M059J (cell line): Measurements from ENCODE around the gene IGSF21. TPM values are rescaled to one million over a fixed set of nuclear protein-coding genes. Genes with fewer than 3 reads are reported as not detected.
"Not testable (repeated sequence)": the region's sequence is repeated elsewhere in the genome, so short reads cannot be mapped to it uniquely, and the experiment has no call there.

Source experiments
- DNase-seq: peaks from one replicate; pipeline ENCODE4 v3.0.0-alpha.2; 2012; ENCODE audit warnings: low read depth
- total RNA-seq: library from RNA; depleted of rRNA; stranded (reverse); fragments of >200 nt; shearing (Covaris generic); gene quantifications from 2 replicates; pipeline ENCODE4 v1.2.3, GENCODE V29; 2014

The IGSF21 gene
- total RNA-seq, 1 experiment from 2014 or later, result not detected

DNA sequence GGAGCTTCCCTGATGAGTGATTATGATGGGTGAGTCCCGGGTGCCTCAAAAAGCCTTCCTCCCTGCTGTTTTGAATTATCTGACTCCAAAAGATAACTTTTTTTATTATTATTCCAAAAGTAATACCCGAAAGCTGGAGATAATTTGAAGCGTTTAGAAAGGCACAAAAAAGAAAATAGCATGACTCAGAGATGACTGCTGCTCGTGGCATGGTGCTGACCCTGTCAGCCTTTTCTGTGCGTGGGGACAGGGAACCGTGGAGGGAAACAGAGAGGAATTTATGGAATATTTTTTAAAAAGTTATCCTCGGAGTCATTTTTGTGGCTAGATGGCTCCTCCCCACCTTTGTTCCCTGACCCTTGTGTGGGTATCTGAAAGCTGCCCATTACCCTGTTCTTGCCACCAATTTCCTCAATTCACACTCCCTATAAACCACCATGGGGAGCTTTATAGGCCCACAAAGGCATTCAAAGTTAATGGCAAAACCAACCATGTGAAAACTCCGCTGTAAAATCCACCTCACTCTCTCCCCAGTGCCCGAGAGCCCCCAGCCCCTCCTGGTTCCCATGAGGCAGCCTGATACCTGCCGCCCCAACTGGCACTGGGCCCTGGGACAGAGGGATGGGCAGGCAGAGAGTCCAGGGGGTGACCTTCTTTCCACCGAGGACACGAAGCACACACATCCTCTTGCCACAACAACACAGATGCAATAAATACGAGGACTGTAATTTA, 37.5 kb downstream of the IGSF21 start:
- peak; percentile 16 for DNase-seq

GRCh38 chr1:18145851-18146618, 38.4 kb downstream of the IGSF21 start:
- peak; percentile 21 for DNase-seq

DNA sequence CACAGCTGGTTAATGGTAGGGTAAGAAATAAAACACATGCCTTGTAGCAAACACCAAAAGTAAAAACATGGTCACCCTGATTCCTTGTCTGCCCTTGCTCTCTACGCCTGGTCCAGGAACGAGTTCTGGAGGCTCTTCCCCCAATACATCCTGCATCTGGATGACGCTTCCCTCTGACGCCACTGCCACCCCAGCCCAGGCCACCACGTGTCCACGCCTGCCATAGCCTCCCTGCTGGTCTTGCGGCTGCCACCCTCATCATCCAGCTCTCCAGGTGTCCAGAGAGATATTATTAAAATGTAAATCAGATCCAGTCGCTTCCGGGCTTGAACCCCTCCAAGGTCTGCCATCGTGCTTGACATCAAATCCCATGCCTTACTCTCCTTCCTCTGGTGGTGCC, 39.3 kb downstream of the IGSF21 start:
- no peak for DNase-seq

DNA sequence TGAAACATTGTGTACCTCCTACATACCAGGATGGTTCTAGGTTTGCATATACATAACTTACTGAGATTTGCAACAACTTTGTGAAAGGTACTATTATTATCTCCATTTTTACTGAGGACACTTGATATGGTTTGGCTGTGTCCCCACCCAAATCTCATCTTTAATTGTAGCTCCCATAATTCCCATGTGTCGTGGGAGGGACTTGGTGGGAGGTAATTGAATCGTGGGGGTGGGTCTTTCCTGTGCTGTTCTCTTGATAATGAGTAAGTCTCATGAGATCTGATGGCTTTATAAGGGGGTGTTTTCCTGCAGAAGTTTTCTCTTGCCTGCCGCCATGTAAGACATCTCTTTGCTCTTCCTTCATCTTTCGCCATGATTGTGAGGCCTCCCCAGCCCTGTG, 40.1 kb downstream of the IGSF21 start:
- DNase-seq, result no peak

GRCh38 chr1:18148461-18148860, 40.9 kb downstream of the IGSF21 start:
- DNase-seq, result no peak

- DNase-seq, result peak; percentile 31
These were observed 41.5 kb downstream of the IGSF21 start for GRCh38 chr1:18149027-18149641.

- DNase-seq, result no peak
These were observed 44.0 kb downstream of the IGSF21 start for GRCh38 chr1:18151436-18152122.

DNA sequence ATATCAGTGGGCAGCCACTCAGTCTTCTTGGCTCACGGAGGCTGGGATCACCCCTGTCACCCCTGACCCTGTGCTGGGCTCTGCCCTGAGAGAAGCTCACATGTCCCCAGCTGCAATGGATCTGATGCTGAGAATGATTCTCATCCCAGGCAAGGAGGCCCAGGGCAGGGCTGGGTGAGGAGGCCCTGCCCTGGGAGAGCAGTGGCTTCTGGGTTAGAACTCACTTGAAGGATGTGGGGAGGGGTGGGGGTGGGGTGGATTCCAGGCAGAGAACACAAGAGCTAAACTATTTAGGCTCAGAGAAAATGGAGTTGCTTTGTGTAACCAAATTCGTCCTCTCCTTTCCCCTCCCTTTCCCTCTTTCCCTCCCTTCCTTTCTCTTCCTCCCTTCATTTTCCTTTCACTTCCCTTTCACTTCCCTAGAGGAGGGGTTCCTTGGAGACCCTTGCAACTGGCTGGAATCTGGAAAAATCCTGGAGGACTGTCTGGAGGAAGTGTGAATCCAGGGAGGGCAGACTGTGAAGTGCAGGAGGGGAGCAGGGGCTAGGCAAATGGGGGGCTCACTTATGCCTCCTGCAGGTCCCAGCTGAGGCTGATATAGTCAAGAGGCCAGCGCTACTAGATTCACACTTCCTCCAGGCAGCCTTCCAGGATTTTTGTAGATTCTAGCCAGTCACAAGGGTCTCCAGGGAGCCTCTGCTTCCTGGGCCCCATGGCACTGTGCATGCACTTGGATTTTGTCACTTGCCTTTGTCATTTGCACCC, 47.0 kb downstream of the IGSF21 start:
- DNase-seq, result no peak

- DNase-seq, result no peak
These were observed 48.3 kb downstream of the IGSF21 start for GRCh38 chr1:18155881-18156385.

GRCh38 chr1:18157352-18157751, 49.8 kb downstream of the IGSF21 start:
- no peak for DNase-seq

DNA sequence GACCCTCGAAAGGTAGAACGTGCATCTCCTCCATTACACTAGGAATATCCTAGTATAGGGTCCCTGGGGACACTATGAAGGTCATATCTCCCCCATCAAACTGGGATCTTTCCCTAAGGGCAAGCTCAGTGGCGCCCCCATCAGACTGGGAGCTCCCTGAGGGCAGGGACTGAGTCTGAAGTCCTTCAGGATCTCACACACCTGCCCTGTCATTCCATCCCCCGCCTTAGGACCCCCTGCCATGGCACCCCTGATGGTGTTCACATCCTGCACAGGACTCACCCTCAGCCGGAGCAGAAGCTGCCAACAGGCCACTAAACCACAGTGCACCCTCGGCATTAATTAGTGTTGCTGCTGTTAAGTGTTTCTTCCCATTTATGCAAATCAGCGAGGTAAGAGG, 50.4 kb downstream of the IGSF21 start:
- no peak for DNase-seq

- no peak for DNase-seq
These were observed 51.1 kb downstream of the IGSF21 start for GRCh38 chr1:18158714-18159113.

DNA sequence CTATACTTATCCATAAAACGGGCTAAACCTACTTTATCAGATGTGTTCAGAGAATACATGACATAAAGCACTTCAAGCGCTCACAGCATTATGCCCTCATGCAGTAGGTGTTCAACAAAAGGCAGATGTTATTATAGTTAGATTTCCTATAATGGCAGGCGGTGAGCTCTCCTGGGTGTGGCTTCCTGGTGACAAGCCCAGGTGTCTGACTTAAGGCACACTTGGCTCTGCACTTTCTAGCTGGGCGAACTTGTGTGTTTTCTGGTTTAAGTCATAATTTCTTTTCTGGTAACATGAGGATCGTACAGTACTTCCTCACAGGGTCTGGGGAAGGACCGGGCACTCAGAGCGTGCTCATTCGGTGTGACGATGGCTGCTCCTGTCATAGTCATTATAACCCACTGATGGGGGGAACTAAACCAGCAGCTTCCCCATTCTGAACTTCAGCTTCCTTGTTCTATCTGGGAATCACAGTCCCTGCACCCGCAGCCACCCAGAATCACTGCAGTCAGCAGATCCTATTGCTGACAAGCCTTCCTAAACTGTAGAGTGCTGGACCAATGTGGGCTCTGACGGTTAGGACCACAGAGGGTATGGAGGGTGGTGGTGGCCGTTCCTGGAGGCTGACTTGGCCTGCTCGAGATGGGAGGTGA, 52.8 kb downstream of the IGSF21 start:
- no peak for DNase-seq

GRCh38 chr1:18161690-18162089, 54.1 kb downstream of the IGSF21 start:
- DNase-seq, result no peak

DNA sequence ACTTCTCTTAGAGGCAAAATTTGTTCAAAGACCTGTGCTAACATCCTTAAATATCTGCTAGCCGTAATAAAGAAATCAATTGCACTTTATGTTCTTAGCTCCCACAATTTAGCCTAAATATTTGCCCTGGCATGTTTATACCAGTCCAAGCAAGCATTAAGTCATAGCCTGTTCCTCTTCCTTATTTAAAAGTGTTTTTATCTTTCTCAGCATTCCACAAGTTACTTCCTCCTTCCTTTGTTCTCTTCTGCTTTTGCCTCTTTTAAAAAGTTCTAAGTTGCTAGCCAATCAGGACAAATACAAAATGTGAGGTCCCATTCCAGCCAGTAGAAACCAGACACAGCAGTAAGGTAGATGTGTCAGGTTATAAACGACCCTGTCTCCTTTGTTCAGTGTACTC, 58.0 kb downstream of the IGSF21 start:
- DNase-seq, result not testable (repeated sequence)

- DNase-seq, result no peak
These were observed 58.7 kb downstream of the IGSF21 start for GRCh38 chr1:18166341-18166740.

DNA sequence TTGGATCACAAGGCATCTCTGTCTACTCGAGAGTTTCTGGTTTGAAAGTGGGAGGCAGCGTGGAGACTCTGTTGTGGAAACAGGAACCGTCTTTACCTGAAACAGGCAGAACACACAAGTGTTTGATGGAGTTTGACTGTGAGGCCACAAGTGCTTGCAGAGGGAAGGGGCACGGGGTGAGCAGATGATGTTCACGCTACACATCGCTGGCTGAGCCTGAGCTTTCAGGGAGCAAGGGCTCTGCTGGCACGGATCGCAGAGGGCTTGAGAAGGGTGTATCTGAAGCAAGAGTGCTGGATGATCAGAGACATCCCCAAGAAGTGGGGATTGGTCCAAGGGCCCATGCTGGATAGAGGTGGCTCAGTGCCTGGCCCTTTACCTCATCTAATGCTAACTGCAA, 59.3 kb downstream of the IGSF21 start:
- no peak for DNase-seq

- no peak for DNase-seq
These were observed 62.8 kb downstream of the IGSF21 start for GRCh38 chr1:18170444-18170843.

DNA sequence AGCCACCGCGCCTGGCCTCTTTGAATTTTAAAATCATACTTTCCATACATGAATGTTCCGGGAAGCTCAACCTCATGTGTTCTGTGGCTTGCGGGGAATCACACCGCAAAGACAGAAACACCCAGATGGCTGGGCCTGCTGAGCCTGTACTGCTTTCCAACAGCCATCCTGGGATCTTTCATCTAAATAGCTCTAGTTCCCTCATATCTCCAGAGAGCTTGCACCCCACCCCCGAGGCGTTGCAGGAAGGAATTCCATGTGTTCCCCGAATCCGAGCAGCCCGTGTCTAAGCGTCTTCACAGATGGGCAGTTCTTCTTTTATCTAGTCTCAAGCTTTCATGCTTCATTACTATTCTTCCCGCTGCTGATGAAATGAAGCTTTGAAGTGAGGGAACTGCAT, 66.4 kb downstream of the IGSF21 start:
- no peak for DNase-seq

- DNase-seq, result no peak
These were observed 67.5 kb downstream of the IGSF21 start for GRCh38 chr1:18175051-18175450.
